Bronchial epithelial cell (primary cell): ENCODE measurements around the gene CPOX. TPM values are rescaled to one million over a fixed set of nuclear protein-coding genes. Genes with fewer than 3 reads are reported as not detected.
A peak's percentile ranks its signal among the peaks of the same experiment; 100 is the strongest.

ENCODE experiments used
- DNase-seq: peaks from one replicate; pipeline ENCODE4 v3.0.0-alpha.2; 2010; ENCODE audit warnings: low read depth
- FAIRE-seq: peaks from 2 replicates; lab custom pipeline; 2011; peaks lifted over from hg19 to GRCh38; lab: Jason Lieb, UNC
- H3K27me3 ChIP-seq: 2 replicates; pipeline ENCODE4 v1.5.1; 2011; ENCODE audit warnings: low read length; ENCODE audit not compliant: control insufficient read depth, insufficient read depth
- H3K36me3 ChIP-seq: 2 replicates; pipeline ENCODE4 v1.5.1; 2011; ENCODE audit warnings: low read length; ENCODE audit not compliant: control insufficient read depth, insufficient read depth
- H3K4me3 ChIP-seq: 2 replicates; pipeline ENCODE4 v1.5.1; 2011; ENCODE audit warnings: mild to moderate bottlenecking, low read depth, low read length, control low read depth
- total RNA-seq: library from RNA; depleted of rRNA; stranded (reverse); fragments of >200 nt; gene quantifications from 2 replicates; pipeline ENCODE4 v1.2.1, GENCODE V29; 2014
- TF ChIP-seq, protein P1 (sequence below): IDR thresholded peaks from 2 replicates; pipeline ENCODE4 v1.5.1; 2011; ENCODE audit warnings: mild to moderate bottlenecking, moderate library complexity, low read length, control low read depth, inconsistent platforms; ENCODE audit not compliant: insufficient read depth, severe bottlenecking

Gene CPOX
- total RNA-seq, 1 donor from 2014 or later, result 36.1 TPM

DNA sequence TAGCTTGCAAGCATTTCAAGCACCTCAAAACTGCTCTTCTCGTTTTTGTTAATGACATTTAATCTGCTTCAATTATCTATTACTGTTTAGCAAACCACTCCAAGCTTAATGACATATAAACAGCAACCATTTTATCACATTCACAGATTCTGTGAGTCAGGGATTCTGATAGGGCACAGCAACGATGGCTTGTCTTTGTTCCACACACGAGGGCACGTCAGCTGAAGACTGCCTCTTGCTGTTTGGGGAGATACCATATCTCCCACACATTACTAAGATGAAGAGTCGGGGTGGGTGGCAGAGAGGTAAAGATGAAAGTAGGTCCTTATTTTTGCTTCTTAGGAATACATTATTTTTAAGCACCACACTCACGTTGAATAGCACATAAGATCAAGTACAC lies 19.3 kb downstream of the CPOX start:
- no peak for FAIRE-seq
- Histone ChIP-seq H3K27me3 (no peaks in the 10 kb centered on the region), H3K36me3 (no peaks in the 10 kb centered on the region), H3K4me3 (no peak overlapping the region)
- no peak for DNase-seq
- TF ChIP-seq, protein P1, sequence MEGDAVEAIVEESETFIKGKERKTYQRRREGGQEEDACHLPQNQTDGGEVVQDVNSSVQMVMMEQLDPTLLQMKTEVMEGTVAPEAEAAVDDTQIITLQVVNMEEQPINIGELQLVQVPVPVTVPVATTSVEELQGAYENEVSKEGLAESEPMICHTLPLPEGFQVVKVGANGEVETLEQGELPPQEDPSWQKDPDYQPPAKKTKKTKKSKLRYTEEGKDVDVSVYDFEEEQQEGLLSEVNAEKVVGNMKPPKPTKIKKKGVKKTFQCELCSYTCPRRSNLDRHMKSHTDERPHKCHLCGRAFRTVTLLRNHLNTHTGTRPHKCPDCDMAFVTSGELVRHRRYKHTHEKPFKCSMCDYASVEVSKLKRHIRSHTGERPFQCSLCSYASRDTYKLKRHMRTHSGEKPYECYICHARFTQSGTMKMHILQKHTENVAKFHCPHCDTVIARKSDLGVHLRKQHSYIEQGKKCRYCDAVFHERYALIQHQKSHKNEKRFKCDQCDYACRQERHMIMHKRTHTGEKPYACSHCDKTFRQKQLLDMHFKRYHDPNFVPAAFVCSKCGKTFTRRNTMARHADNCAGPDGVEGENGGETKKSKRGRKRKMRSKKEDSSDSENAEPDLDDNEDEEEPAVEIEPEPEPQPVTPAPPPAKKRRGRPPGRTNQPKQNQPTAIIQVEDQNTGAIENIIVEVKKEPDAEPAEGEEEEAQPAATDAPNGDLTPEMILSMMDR, result no peak

DNA sequence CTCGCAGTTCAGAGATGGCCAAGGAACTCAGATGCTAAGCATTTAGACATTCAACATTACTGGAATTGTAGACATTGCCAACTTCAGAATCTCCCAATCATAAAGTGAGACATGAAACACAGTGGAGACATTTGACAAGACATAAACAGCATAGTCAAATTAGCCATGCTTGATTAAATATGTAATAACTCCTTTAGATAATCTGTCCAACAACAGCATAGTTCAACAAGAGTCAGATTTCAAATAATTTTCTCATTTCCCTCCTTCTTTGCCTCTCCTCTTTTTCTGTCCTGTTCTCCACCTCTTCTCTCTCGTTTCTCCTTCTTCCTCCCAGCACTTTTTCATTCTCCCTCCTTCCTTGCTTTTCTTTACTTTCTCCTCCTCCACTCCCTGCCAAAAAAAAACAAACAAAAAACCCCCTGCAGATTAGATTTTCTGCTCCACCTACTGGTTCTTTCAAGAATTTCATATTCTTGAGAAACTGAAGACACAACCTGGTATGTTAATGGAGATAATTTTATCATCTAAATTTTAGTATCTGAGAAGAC lies 20.2 kb downstream of the CPOX start:
- Histone ChIP-seq H3K36me3 (no peaks in the 10 kb centered on the region), H3K27me3 (no peaks in the 10 kb centered on the region), H3K4me3 (no peak overlapping the region)
- peak; percentile 47 for DNase-seq
- no peak for FAIRE-seq
- TF ChIP-seq, protein P1, result no peak

DNA sequence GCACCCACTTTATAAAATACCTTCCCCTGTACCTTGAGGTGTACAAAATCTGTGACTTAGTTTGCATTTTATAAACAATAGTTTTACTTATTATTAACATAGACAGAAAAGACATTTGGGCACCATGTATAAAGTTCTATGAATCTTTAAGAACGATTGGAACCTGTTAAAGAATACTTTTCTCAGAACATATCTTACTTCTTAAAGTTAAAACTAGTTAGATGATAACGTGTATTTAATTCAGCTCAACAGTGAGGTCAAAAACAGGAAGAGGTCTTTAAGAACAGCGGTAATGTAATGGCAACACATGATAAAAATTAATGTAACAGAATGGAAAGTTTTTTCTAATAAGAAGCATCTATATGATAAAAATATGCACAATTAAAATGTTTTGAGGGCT lies 25.0 kb downstream of the CPOX start:
- FAIRE-seq (no peak), DNase-seq (no peak)
- TF ChIP-seq, protein P1, result no peak
- Histone ChIP-seq H3K27me3 (no peaks in the 10 kb centered on the region), H3K36me3 (no peaks in the 10 kb centered on the region), H3K4me3 (no peak overlapping the region)

DNA sequence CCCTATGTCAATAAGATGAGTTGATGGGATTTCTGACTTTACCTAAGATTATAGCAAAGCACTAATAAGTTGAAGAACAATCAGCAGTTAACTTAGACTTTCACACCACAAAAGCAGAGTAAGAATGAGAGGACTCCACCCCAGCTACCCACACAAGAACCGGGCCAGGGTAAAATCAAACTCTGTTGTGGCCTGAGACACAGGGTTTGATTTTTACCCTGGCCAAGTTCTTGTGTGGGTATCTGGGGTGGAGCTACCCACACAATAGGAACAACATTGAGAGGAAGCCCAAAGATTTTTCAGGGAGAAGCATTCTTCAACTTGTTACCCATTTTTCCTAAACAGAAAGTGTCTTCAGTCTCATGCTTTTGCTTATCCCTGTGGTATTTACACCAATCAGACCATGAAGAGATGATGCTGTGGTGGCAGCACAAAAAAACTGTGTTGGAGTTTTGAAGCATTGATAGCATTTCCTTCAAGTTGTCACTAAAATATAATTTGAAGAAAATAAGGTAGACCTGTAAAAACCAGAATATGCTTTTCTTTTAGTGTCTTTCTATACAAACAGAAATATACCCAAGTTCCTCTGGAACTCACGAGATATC lies 25.6 kb downstream of the CPOX start:
- Histone ChIP-seq H3K4me3 (no peak overlapping the region), H3K36me3 (no peaks in the 10 kb centered on the region), H3K27me3 (no peaks in the 10 kb centered on the region)
- TF ChIP-seq, protein P1, result no peak
- no peak for DNase-seq
- no peak for FAIRE-seq

DNA sequence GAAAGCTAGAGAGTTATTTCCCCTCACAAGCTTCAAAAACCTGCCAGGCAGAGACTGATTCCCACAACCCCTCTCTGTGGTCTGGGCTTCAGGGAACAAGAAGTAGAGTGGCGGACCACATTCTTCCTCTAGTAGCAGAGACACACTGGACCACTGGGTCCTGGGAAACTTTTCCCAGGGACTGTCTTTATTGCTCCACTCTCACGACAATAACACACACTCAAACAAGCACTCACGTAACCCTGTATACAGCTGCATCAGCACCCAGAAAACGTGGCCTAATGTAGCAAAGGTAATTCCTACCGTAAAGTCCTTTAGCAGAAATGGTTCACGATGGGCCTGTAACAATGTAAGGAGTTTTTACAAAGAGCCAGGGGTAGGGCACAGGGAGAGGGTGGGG lies 27.6 kb downstream of the CPOX start:
- TF ChIP-seq, protein P1, result no peak
- FAIRE-seq, result no peak
- no peaks in the 10 kb centered on the region for H3K36me3 ChIP-seq
- no peak for DNase-seq
- no peaks in the 10 kb centered on the region for H3K27me3 ChIP-seq
- H3K4me3 ChIP-seq, result no peak overlapping the region

DNA sequence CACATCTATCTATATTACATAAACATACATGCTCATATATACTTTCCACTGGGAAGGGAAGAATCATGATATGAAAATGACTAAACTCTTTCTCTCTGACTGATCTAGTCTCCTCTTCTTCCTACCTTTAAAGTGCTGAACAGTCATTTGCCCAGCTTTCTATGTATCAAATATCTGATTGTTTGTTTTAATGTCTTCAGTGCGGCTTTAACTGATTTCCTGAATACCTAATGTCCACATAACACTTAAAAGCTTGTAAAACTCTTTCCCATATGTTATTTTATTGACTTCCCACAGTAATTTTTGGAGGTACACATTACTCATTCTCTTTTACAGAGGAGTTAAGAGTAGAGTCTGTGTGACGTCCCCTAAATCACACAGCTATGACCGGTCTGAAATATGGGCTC lies 28.2 kb downstream of the CPOX start:
- TF ChIP-seq, protein P1, result no peak
- Histone ChIP-seq H3K27me3 (no peaks in the 10 kb centered on the region), H3K36me3 (no peaks in the 10 kb centered on the region), H3K4me3 (no peak overlapping the region)
- peak; percentile 18 for DNase-seq
- FAIRE-seq, result no peak
